T-helper 17 cell (primary cell): ENCODE data around the gene RFPL3. TPM values are rescaled to one million over a fixed set of nuclear protein-coding genes. Genes with fewer than 3 reads are reported as not detected.
A peak's percentile ranks its signal among the peaks of the same experiment; 100 is the strongest.
"Not testable (repeated sequence)": the region's sequence is repeated elsewhere in the genome, so short reads cannot be mapped to it uniquely, and the experiment has no call there.

Experiments used
- ATAC-seq: fragments of 150-1000 bp; cut with Tn5 transposase; 2 replicates; pipeline ENCODE4 v1.10.0; 2021; ENCODE audit warnings: mild to moderate bottlenecking, moderate library complexity
- DNase-seq, 3 donors: peaks; one replicate each; pipeline versions ENCODE4 v3.0.0 to v3.0.0-alpha.2; 2020 to 2021
- H3K9me3 ChIP-seq: one replicate; pipeline ENCODE4 v1.7.0; 2013; ENCODE audit warnings: low read length, mild to moderate bottlenecking; ENCODE audit not compliant: control insufficient read depth, poor library complexity, severe bottlenecking
- H3K27ac Mint-ChIP-seq: one replicate; pipeline ENCODE4 v1.8.0; 2022; ENCODE audit warnings: mild to moderate bottlenecking, moderate library complexity, mixed read lengths
- H3K27me3 Mint-ChIP-seq: one replicate; pipeline ENCODE4 v1.8.0; 2022; ENCODE audit warnings: mixed read lengths
- H3K36me3 Mint-ChIP-seq: one replicate; pipeline ENCODE4 v1.8.0; 2022; ENCODE audit warnings: low read depth, mixed read lengths
- H3K4me1 Mint-ChIP-seq: one replicate; pipeline ENCODE4 v1.8.0; 2022; ENCODE audit warnings: mild to moderate bottlenecking, mixed read lengths
- H3K4me3 Mint-ChIP-seq: one replicate; pipeline ENCODE4 v1.8.0; 2022; ENCODE audit warnings: mild to moderate bottlenecking, moderate library complexity, mixed read lengths
- total RNA-seq, 4 donors: library from RNA in 2 of 4; stranded (reverse) in 2 of 4; gene quantifications; one replicate each; pipeline ENCODE4 v1.2.3 and lab custom pipeline; 2022 to 2026

RFPL3 gene
- total RNA-seq, 2 donors from 2014 or later, result not detected

DNA sequence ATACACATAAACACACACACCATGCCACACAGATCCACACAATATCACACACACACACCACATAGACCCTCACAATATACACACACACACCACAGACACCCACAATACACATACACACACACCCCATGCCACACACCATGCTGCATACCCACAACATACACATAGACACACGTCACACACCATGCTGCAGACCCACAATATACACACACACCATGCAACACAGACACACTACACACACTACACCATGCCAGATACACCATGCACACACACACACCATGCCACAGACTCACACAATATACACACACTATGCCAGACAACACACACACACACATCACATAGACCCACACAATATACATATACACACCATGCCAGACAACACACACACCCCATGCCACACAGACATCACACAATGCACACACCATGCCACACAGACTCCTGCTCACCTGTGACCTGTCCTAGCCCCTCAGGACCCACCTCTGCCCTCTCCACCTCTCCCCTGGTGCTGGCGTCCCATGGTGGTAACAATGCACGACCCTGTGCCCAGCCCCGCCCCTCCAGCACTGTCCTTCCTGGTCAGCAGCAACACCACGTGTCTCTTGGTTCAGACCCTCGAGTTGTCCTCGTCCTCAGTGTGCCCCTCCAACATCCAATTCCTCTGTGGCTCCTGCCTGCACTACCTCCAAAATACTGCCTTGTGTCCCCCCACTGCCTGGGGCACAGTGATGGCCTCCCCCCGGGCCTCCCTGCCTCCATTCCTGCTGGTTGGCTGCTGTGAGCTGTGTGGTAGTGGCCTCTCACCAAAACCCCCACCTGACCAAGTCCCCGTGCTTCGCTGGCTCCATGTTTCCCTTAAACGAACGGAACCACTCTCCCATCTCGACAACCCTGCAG, 23.7 kb upstream of the RFPL3 start:
- no peak for DNase-seq

DNA sequence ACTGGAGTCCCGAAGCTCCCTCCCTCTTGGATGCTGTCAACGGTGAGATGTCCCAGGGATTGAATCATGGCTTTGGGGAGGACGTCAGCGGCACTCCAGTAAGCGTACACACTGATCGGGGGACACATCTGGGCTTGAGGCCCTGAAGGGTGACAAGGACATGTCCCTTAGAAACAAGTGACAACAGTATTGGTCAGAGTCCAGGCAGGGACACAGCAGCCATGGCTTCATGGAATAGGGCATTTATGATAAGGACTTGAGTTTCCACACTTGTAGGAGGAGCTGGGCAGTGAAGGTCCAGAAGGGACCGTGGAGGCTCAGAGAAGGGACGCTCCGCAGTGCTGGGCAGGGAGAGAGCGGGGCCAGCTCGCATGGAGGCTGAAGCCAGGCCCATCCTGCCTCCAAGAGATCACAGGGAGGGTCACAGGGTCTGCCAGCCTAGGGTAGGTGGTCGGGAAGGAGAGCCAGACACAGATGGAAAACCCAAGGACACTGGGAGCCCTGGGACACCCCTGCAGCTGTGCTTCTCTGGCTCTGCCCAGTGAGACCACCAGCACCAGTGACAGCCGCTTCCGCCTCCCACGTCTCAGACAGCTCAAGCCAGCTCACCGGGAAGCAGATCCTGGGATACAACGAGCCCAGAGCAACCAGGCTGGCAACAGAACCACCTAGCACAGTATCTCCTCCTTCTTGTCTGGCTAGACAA, 22.9 kb upstream of the RFPL3 start:
- no peak for DNase-seq
- Mint-ChIP-seq H3K4me1 (peaks cover 2% of the 10 kb centered on the region), H3K4me3 (no peak overlapping the region), H3K36me3 (peaks cover 5% of the 10 kb centered on the region), H3K27ac (no peak overlapping the region), H3K27me3 (peaks cover 69% of the 10 kb centered on the region)
- ATAC-seq, result no peak
- H3K9me3 ChIP-seq, result no peaks in the 10 kb centered on the region

More for the DNA sequence above, 23.7 kb upstream of the RFPL3 start:
- no peak overlapping the region for H3K27ac Mint-ChIP-seq
- H3K4me3 Mint-ChIP-seq, result no peak overlapping the region
- peaks cover 5% of the 10 kb centered on the region for H3K36me3 Mint-ChIP-seq
- no peaks in the 10 kb centered on the region for H3K9me3 ChIP-seq
- H3K4me1 Mint-ChIP-seq, result peaks cover 2% of the 10 kb centered on the region
- no peak for ATAC-seq
- peaks cover 61% of the 10 kb centered on the region for H3K27me3 Mint-ChIP-seq

DNA sequence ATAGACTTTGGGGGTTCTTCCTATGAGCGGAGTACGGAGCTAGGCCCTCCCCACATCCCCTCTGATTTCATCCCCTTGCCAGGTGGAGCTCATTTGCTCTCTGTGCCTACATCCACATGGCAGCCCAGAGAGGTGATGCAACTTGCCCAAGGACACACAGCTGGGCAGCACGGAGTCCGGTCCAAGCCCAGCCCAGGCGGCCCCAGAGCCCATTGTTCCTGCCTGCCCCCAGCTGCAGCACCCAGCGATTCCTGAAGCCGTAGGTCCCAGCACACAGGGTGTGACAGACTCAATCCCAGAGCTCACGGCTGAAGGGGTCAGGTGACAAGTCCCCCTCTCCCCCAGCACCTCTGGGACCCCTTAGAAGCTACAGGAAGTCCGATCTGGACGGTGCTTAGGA, 22.2 kb upstream of the RFPL3 start:
- DNase-seq (no peak), ATAC-seq (no peak)
- Mint-ChIP-seq H3K27ac (no peak overlapping the region), H3K4me3 (no peak overlapping the region), H3K36me3 (peaks cover 7% of the 10 kb centered on the region), H3K4me1 (peaks cover 2% of the 10 kb centered on the region), H3K27me3 (peaks cover 76% of the 10 kb centered on the region)
- no peaks in the 10 kb centered on the region for H3K9me3 ChIP-seq

DNA sequence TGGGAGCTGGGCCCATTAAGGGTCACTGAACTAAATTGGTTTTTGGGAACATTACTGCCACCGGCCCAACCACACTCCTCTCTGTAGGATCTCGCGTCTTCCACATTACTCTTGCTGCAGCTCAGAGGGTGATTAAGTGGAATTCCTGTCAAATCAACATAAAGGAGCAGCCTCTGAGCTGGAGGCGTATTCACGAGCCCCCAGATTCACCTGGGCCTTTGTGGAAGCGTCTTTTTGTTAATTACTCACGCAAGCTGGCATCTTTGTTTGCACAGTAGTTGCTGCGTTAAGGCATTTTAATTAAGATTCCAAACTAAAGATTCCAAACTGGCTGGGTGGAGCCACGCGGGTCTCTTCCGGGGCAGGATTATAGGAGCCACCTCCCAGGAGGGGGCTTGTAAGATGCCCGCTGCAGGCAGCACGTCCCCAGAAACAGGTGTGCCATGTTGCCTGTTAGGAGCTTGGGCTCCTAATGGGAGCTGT, 21.5 kb upstream of the RFPL3 start:
- peaks cover 83% of the 10 kb centered on the region for H3K27me3 Mint-ChIP-seq

DNA sequence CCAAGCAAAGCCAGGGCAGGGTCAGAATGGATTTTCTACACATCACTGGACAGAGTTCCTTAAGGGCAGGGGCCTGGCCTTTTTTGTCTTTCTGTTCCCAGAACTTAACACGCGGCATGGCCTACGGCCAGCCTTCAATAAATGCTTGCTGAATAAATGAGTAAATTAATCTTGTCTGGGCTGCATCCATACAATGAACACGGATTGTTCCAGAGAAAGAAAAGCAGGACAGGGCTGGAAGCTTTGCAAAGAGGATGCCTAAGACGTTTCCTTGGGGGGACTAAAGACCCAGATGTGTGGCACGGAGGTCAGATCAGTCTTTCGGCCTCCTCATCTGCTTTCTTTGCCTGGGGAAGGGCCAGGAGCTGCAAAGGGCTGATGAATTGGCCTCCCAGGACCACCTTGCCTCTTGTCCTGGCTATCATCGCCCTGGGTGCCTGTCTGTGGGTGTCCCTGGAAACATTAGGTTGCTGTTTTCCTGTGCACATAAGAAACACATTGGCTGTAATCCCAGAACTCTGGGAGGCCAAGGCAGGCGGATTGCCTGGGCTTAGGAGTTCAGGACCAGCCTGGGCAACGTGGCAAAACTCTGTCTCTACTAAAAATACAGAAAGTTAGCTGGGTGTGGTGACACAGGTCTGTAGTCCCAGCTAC, 20.8 kb upstream of the RFPL3 start:
- Mint-ChIP-seq H3K27me3 (peaks cover 90% of the 10 kb centered on the region), H3K4me3 (no peak overlapping the region), H3K36me3 (peaks cover 14% of the 10 kb centered on the region), H3K27ac (peak overlapping the region; percentile 4), H3K4me1 (peaks cover 2% of the 10 kb centered on the region)
- DNase-seq (no peak), ATAC-seq (no peak)
- H3K9me3 ChIP-seq, result no peaks in the 10 kb centered on the region

More for the DNA sequence above, 21.5 kb upstream of the RFPL3 start:
- Mint-ChIP-seq H3K27ac (no peak overlapping the region), H3K36me3 (peaks cover 10% of the 10 kb centered on the region), H3K4me3 (no peak overlapping the region), H3K4me1 (peaks cover 2% of the 10 kb centered on the region)
- ATAC-seq, result no peak
- no peak for DNase-seq
- H3K9me3 ChIP-seq, result no peaks in the 10 kb centered on the region

DNA sequence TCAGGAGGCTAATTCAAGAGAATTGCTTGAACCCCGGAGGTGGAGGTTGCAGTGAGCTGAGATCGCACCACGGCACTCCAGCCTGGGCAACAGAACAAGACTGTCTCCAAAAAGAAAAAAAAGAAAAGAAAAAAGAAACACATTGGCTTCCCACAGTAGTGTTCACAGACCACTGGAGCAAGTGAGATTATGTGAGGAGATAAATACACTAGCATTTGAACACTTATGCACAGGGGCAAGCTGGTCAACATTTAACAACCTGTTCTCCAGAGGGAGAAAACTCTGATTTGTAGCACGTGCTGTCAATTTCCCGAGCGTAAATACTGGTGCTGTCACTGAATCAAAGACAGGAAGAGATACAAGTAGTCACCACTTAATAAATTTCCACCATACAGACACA, 20.2 kb upstream of the RFPL3 start:
- DNase-seq, result not testable (repeated sequence)

DNA sequence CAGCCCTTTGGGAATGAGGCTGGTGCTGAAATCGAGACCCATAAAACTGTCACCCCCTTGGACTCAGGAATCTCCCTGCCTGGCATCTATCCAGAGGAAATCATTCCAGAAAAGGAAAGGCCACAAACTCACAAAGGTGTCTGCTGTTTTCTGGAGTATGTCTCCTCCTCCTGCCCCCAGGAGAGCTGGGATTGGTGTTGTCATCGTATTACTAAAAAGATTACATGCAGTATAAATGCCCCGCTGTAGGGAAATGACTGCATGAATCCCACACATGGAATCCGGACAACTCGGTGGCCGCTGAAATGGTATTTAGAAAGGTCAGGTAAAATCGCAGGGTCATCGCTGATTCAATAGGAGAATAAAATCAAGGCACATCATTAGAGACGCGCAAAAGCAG, 18.9 kb upstream of the RFPL3 start:
- no peak for ATAC-seq
- Mint-ChIP-seq H3K36me3 (peaks cover 11% of the 10 kb centered on the region), H3K27ac (no peak overlapping the region), H3K27me3 (peaks cover 87% of the 10 kb centered on the region), H3K4me1 (peaks cover 2% of the 10 kb centered on the region), H3K4me3 (no peak overlapping the region)
- no peak for DNase-seq
- H3K9me3 ChIP-seq, result no peaks in the 10 kb centered on the region

More for the DNA sequence above, 20.2 kb upstream of the RFPL3 start:
- H3K27ac Mint-ChIP-seq, result peak overlapping the region; percentile 4
- ATAC-seq, H3K4me1 Mint-ChIP-seq, H3K9me3 ChIP-seq, H3K4me3 Mint-ChIP-seq: not testable (repeated sequence)
- H3K27me3 Mint-ChIP-seq, result peaks cover 89% of the 10 kb centered on the region
- peaks cover 12% of the 10 kb centered on the region for H3K36me3 Mint-ChIP-seq

DNA sequence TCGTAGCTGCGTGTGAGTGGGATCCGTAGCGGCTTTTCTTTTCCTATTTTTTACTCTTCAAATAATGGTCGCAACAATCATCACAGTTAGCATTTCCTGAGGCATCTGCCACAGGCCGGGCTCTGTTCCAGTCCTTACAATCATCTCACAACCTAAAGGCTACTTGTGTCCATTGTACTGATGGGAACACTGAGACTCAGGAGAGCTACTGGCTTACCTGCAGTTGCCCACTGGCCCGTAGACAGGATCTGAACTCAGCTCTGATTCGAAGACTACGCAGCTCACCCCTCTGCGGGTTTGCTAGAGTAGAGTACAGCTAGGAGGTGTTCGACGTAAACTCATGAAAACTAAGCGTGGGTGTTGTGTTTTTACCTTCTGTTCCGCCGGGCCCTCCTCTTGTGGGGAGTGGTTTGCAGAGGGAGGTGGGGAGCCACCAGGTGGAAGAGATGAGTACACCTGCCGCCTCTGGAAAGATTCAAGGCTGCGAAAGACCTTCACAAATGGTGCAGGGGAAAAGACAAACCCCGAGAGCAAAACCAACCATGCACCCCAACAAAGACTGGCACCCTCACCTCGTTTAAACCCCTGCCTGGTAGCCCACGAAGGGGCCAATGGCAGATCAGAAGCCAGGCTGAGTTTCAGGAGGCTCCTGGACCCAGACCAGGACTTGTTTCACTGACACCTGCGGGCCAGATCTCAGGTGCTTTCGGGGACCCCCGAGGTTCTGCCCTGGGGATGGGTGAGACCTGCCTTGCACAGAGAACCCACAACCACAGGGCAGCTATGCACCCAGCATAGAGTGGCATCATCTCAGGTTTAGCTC, 18.3 kb upstream of the RFPL3 start:
- no peak overlapping the region for H3K27ac Mint-ChIP-seq
- H3K9me3 ChIP-seq, result no peaks in the 10 kb centered on the region
- H3K4me3 Mint-ChIP-seq, result no peak overlapping the region
- ATAC-seq (no peak), DNase-seq (no peak)
- H3K36me3 Mint-ChIP-seq, result peaks cover 9% of the 10 kb centered on the region
- H3K4me1 Mint-ChIP-seq, result peaks cover 2% of the 10 kb centered on the region
- peaks cover 87% of the 10 kb centered on the region for H3K27me3 Mint-ChIP-seq

DNA sequence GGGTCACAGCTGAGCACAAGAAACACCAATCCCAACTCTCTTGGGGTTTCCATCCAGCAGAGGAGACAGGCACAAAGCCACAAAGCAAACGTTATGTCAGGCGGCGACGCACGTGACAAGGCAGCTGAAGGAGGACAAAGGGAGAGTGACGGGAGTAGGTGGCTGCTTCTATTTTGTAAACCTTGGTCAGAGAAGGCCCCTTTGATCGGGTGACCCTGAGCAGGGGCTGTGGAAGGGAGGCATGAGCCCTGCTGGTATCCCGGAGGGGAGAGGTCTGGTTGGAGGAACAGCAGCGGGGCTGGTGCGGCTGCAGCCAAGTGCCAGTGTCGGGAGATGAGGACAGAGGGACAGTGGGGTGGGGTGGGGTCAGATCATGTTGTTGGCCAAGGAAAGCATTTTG, 17.3 kb upstream of the RFPL3 start:
- H3K27me3 Mint-ChIP-seq, result peaks cover 85% of the 10 kb centered on the region

DNA sequence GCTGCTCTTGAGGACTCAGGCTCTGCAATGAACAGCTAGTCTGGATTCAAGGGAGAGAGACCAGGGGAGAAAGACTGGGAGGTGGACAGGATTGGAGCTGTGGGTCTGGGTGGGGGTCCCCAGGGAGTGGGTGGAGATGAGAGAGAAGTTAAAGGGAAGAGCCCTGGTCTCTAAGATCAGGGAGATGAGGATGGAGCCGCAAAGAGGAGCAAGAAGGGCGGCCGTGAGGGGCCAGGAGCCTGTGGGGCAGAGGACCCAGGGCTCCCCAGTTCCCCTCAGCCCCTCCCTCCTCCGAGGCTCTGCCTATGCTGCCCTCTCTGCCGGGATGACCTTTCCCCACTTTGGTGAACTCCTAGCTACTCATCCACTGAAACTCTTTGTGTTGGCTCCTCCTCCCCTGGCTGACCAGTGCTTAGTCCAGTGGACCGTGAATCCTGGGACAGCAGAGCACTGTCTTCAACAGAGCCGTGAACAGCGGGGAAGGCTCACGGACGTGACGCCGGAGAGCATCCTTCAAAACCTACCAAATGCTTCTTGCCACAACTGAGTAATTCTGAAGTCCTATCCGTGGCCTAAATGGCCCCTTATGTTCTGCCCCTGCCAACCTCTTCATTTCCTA, 16.4 kb upstream of the RFPL3 start:
- DNase-seq, result no peak
- no peaks in the 10 kb centered on the region for H3K9me3 ChIP-seq
- no peak overlapping the region for H3K4me3 Mint-ChIP-seq
- peaks cover 9% of the 10 kb centered on the region for H3K36me3 Mint-ChIP-seq
- H3K4me1 Mint-ChIP-seq, result peaks cover 2% of the 10 kb centered on the region
- peaks cover 89% of the 10 kb centered on the region for H3K27me3 Mint-ChIP-seq
- ATAC-seq, result no peak
- H3K27ac Mint-ChIP-seq, result no peak overlapping the region

More for the DNA sequence above, 17.3 kb upstream of the RFPL3 start:
- ATAC-seq (no peak), DNase-seq (no peak)
- no peak overlapping the region for H3K27ac Mint-ChIP-seq
- H3K4me3 Mint-ChIP-seq, result no peak overlapping the region
- H3K4me1 Mint-ChIP-seq, result peaks cover 2% of the 10 kb centered on the region
- peaks cover 9% of the 10 kb centered on the region for H3K36me3 Mint-ChIP-seq
- no peaks in the 10 kb centered on the region for H3K9me3 ChIP-seq

DNA sequence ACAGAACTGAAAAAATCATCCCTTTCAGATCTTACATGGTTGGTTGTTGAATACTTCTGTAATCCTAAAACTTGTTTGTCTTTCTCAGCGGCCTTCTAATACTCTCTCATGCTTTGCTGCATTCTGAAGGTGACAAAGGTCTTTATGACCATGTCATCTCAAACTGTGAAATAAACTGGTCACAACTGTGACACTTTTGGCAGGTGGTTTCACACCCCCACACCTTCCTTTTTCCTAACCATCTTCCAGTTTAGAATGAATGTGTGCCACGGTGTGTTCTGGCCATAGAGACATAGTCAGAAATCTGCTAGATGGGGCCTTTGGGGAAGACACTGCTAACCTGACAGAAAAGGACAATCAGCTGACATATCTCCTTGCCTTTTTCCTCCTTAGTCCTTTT, 14.7 kb upstream of the RFPL3 start:
- H3K36me3 Mint-ChIP-seq, result peaks cover 9% of the 10 kb centered on the region
- H3K4me1 Mint-ChIP-seq, result peaks cover under 1% of the 10 kb centered on the region
- H3K4me3 Mint-ChIP-seq, result no peak overlapping the region
- DNase-seq, result no peak
- peaks cover 73% of the 10 kb centered on the region for H3K27me3 Mint-ChIP-seq
- no peak overlapping the region for H3K27ac Mint-ChIP-seq
- ATAC-seq, result no peak
- no peaks in the 10 kb centered on the region for H3K9me3 ChIP-seq

DNA sequence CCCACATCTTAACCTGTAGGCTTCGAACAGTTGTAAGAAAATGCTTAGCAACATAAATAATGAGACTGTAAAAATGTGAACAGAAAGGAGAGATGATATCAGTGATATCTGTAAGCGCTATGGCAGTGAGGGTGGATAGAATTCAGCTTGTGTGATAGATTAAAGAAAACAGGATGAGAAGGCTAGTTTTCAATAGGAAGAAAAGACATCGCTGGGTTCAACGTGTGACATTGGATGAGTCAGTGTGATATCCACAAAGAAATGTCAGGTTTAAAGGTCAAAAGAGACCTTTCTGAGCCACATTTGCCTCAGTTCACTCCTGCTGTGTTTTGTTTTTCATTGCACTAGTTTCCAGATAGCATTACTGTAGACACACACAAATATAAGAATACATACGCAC, 13.7 kb upstream of the RFPL3 start:
- Mint-ChIP-seq H3K27me3 (peaks cover 66% of the 10 kb centered on the region), H3K4me3 (no peak overlapping the region), H3K27ac (no peak overlapping the region), H3K36me3 (peaks cover 9% of the 10 kb centered on the region), H3K4me1 (no peaks in the 10 kb centered on the region)
- DNase-seq, result no peak
- ATAC-seq, result no peak
- H3K9me3 ChIP-seq, result no peaks in the 10 kb centered on the region
